Panc1 (cell line): ENCODE measurements around the gene ELOVL6. TPM values are rescaled to one million over a fixed set of nuclear protein-coding genes. Genes with fewer than 3 reads are reported as not detected.

Experiments used
- ATAC-seq: fragments of 200-7000 bp; cut with Tn5 transposase; 2 replicates; pipeline ENCODE4 v1.9.1; 2020; ENCODE audit warnings: mild to moderate bottlenecking, moderate library complexity
- BruUV-seq: library from RNA; stranded (reverse); fragments of 400-500 nt; replicated peaks from 2 replicates; lab custom pipeline; 2021; lab: Mats Ljungman, UMichigan
- CTCF ChIA-PET: fragments of 300-600 bp; sonication (Branson Sonifier 250); formaldehyde crosslinking; loops from one replicate; lab custom pipeline; 2022; ENCODE audit warnings: antibody characterized with exemption; lab: Charles Lee
- POLR2A ChIA-PET: fragments of 300-600 bp; sonication (Branson Sonifier 250); formaldehyde crosslinking; loops from one replicate; lab custom pipeline; 2022; ENCODE audit warnings: antibody characterized with exemption; lab: Charles Lee
- DNase-seq: peaks from one replicate; pipeline ENCODE4 v3.0.0-alpha.2; 2010; ENCODE audit warnings: low read depth, low spot score
- H3K27ac ChIP-seq: 2 replicates; pipeline ENCODE4 v1.5.1; 2011; ENCODE audit warnings: mild to moderate bottlenecking, low read length, inconsistent platforms
- H3K27me3 ChIP-seq: fragments of 200-500 bp; sonication (Bioruptor generic); 2 replicates; pipeline ENCODE4 v1.6.0; 2014; ENCODE audit warnings: low read length, inconsistent platforms; ENCODE audit not compliant: control insufficient read depth, insufficient read depth
- H3K36me3 ChIP-seq: fragments of 200-500 bp; sonication (Bioruptor generic); 2 replicates; pipeline ENCODE4 v1.5.1; 2014; ENCODE audit warnings: inconsistent platforms, mild to moderate bottlenecking, low read length, moderate library complexity; ENCODE audit not compliant: control insufficient read depth, insufficient read depth
- H3K4me1 ChIP-seq: 2 replicates; pipeline ENCODE4 v1.5.1; 2011; ENCODE audit warnings: inconsistent platforms, mild to moderate bottlenecking, low read length, moderate library complexity; ENCODE audit not compliant: control insufficient read depth, insufficient read depth
- H3K4me3 ChIP-seq, 2 experiments: 2 replicates each; pipeline ENCODE4 v1.5.1; 2011 to 2012; ENCODE audit warnings: low read depth in 2 of 2, low read length in 2 of 2, mild to moderate bottlenecking in 2 of 2, inconsistent platforms in 1 of 2, moderate library complexity in 1 of 2
- H3K9me3 ChIP-seq: fragments of 200-500 bp; sonication (Bioruptor generic); 2 replicates; pipeline ENCODE4 v1.5.1; 2014; ENCODE audit warnings: low read depth, mild to moderate bottlenecking, inconsistent platforms, low read length, moderate library complexity; ENCODE audit not compliant: control insufficient read depth, insufficient read depth
- POLR2AphosphoS5 ChIP-seq: IDR thresholded peaks from 2 replicates; pipeline ENCODE4 v1.6.1; 2012; ENCODE audit warnings: mild to moderate bottlenecking, low read depth, low read length, moderate library complexity
- SIN3A ChIP-seq: IDR thresholded peaks from 2 replicates; pipeline ENCODE4 v1.6.1; 2012; ENCODE audit warnings: low read depth, mild to moderate bottlenecking, low read length, moderate library complexity, borderline replicate concordance; ENCODE audit not compliant: insufficient read depth
- TCF7L2 ChIP-seq: IDR thresholded peaks from 2 replicates; pipeline ENCODE4 v1.6.1; 2011; ENCODE audit warnings: mild to moderate bottlenecking, low read depth, low read length, inconsistent platforms
- in situ Hi-C: cut with HindIII; loops from 2 replicates; pipeline ENCODE4 v1.10.0; 2016; ENCODE audit warnings: low sequenced_read_pairs, low pct_unique_long_range_greater_than_20kb
- intact Hi-C: fragments of 100-400 bp; cut with micrococcal nuclease; formaldehyde crosslinking; loops from one replicate; pipeline ENCODE4 v1.10.0; 2022; ENCODE audit not compliant: unreplicated experiment
- total RNA-seq: library from RNA; stranded (reverse); gene quantifications from one replicate; pipeline ENCODE4 v1.2.1, GENCODE V29; 2021; ENCODE audit not compliant: unreplicated experiment
- TF ChIP-seq, protein P1 (sequence below): fragments of 450-650 bp; IDR thresholded peaks from 2 replicates; pipeline ENCODE4 v1.5.1; 2017; ENCODE audit warnings: mild to moderate bottlenecking
- TF ChIP-seq, protein P2 (sequence below), 2 experiments: IDR thresholded peaks; 2 replicates each; pipeline ENCODE4 v1.6.1; 2011 to 2012; ENCODE audit warnings: low read depth in 2 of 2, control low read depth in 1 of 2, low read length in 1 of 2, mild to moderate bottlenecking in 1 of 2, moderate library complexity in 1 of 2; ENCODE audit not compliant: insufficient read depth in 1 of 2

The ELOVL6 gene
- total RNA-seq, 1 experiment from 2014 or later = 0.54 TPM

GRCh38 chr4:110119880-110120279 is 78.5 kb downstream of the ELOVL6 start:
- ChIA-PET CTCF (no interaction called here), POLR2A (no interaction called here)
- H3K36me3 ChIP-seq = no peaks in the 10 kb centered on the region
- H3K9me3 ChIP-seq = no peaks in the 10 kb centered on the region
- H3K27ac ChIP-seq = no peak overlapping the region
- no peak for ATAC-seq
- H3K27me3 ChIP-seq = no peaks in the 10 kb centered on the region
- H3K4me3 ChIP-seq = no peak overlapping the region
- no TSS peak for BruUV-seq
- intact Hi-C loops (no loop called here), in situ Hi-C loops (no loop called here)
- TF ChIP-seq, protein P1, sequence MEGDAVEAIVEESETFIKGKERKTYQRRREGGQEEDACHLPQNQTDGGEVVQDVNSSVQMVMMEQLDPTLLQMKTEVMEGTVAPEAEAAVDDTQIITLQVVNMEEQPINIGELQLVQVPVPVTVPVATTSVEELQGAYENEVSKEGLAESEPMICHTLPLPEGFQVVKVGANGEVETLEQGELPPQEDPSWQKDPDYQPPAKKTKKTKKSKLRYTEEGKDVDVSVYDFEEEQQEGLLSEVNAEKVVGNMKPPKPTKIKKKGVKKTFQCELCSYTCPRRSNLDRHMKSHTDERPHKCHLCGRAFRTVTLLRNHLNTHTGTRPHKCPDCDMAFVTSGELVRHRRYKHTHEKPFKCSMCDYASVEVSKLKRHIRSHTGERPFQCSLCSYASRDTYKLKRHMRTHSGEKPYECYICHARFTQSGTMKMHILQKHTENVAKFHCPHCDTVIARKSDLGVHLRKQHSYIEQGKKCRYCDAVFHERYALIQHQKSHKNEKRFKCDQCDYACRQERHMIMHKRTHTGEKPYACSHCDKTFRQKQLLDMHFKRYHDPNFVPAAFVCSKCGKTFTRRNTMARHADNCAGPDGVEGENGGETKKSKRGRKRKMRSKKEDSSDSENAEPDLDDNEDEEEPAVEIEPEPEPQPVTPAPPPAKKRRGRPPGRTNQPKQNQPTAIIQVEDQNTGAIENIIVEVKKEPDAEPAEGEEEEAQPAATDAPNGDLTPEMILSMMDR = no peak
- TF ChIP-seq, protein P2, sequence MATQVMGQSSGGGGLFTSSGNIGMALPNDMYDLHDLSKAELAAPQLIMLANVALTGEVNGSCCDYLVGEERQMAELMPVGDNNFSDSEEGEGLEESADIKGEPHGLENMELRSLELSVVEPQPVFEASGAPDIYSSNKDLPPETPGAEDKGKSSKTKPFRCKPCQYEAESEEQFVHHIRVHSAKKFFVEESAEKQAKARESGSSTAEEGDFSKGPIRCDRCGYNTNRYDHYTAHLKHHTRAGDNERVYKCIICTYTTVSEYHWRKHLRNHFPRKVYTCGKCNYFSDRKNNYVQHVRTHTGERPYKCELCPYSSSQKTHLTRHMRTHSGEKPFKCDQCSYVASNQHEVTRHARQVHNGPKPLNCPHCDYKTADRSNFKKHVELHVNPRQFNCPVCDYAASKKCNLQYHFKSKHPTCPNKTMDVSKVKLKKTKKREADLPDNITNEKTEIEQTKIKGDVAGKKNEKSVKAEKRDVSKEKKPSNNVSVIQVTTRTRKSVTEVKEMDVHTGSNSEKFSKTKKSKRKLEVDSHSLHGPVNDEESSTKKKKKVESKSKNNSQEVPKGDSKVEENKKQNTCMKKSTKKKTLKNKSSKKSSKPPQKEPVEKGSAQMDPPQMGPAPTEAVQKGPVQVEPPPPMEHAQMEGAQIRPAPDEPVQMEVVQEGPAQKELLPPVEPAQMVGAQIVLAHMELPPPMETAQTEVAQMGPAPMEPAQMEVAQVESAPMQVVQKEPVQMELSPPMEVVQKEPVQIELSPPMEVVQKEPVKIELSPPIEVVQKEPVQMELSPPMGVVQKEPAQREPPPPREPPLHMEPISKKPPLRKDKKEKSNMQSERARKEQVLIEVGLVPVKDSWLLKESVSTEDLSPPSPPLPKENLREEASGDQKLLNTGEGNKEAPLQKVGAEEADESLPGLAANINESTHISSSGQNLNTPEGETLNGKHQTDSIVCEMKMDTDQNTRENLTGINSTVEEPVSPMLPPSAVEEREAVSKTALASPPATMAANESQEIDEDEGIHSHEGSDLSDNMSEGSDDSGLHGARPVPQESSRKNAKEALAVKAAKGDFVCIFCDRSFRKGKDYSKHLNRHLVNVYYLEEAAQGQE (IDR thresholded peaks at IDR 0.05; ENCODE audit: insufficient read depth in 1 of 2, low read depth in 2 of 2, low read length in 1 of 2) = no peak
- no peak for TF ChIP-seq POLR2AphosphoS5
- TF ChIP-seq SIN3A = no peak
- no peak for TF ChIP-seq TCF7L2
- no peak for DNase-seq
- no peaks in the 10 kb centered on the region for H3K4me1 ChIP-seq

DNA sequence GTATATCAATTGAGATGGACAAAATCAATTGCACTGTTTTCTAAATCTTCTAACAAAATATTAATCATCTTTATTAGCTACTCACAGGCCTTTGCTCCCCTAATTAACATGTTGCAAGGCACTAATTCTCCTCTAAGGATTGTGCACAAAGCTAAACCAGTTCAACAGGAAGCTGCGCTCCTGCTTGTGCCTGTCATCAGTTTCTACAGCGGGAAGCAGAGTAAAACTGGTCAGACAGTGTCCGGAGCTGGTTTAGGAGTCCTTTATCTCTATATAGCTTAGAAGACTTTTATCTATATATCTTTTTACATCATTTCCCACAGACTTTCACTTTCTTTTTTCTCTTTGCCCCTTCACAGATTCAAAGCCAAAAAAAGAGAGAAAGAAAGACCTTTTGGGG is 79.1 kb downstream of the ELOVL6 start:
- no peaks in the 10 kb centered on the region for H3K4me1 ChIP-seq
- POLR2A ChIA-PET = no interaction called here
- no peaks in the 10 kb centered on the region for H3K9me3 ChIP-seq
- CTCF ChIA-PET = no interaction called here
- intact Hi-C loops (no loop called here), in situ Hi-C loops (no loop called here)
- DNase-seq (no peak), ATAC-seq (no peak)
- BruUV-seq = no TSS peak
- TF ChIP-seq, protein P1 = no peak
- no peak for TF ChIP-seq TCF7L2
- TF ChIP-seq POLR2AphosphoS5 = no peak
- TF ChIP-seq, protein P2 (IDR thresholded peaks at IDR 0.05; ENCODE audit: insufficient read depth in 1 of 2, low read depth in 2 of 2, low read length in 1 of 2) = no peak
- TF ChIP-seq SIN3A = no peak
- no peaks in the 10 kb centered on the region for H3K36me3 ChIP-seq
- no peak overlapping the region for H3K27ac ChIP-seq
- H3K27me3 ChIP-seq = no peaks in the 10 kb centered on the region
- no peak overlapping the region for H3K4me3 ChIP-seq
